HG03060 (cell line): Measurements from ENCODE around the gene RSAD1.

Source experiments
- ATAC-seq: cut with Tn5 transposase; IDR thresholded peaks from one replicate; pipeline ENCODE4 v1.9.1; 2021; ENCODE audit warnings: low read depth, moderate number of reproducible peaks; ENCODE audit not compliant: unreplicated experiment

The RSAD1 gene

DNA sequence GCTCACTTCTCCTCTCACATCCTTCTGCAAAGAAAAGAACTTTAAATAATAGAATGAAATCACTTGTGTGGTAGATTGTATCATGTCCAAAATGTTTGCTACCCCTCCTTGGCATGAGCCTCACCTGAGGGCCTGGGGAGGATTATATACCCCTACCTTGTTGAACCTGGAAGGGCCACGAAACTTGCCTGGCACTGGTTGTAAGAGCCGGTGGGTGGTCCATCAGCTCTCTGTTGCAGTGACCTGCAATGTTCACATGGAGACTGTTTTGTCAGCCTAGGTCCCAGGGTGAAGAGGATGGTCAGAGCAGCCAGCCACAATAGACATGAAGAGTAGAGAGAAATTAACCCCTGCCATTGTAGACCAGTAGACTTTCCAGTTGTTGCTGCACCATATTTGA lies 10.2 kb downstream of the RSAD1 start:
- ATAC-seq, result no peak

DNA sequence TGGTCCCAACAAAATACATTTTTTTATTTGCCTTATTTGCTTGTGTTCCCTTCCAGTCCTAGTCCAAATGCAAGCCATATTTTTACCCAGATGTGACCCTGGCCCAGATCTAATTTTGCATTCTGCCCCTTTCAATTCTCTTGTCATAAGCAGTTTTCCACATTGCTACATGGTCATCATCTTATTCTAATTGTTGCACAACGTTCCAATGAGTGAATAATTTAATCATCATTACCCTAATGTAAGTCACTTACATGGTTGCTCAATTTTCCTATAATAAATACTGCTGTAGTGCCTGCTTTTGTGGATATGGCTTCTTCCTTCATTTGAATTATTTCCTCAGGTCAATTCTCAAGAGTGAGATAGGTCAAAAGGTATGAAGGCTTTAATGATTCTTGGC lies 12.8 kb downstream of the RSAD1 start:
- no peak for ATAC-seq

DNA sequence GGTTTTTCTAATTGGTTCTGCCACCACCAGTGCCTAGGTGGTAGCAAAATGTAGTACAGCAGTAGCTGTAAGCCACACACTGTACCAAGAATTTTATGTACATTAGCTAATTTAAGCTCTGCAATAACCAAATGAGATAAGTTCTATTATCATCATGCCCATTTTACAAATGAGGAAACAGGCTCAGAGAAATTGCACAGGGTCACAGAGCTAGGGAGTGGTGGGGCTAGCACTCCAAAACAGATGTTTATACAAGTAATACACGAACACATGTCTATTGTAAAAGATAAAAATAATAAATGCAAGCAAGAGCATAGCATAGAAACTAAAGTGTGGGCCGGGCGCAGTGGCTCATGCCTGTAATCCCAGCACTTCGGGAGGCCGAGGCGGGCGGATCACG lies 13.6 kb downstream of the RSAD1 start:
- ATAC-seq, result no peak

DNA sequence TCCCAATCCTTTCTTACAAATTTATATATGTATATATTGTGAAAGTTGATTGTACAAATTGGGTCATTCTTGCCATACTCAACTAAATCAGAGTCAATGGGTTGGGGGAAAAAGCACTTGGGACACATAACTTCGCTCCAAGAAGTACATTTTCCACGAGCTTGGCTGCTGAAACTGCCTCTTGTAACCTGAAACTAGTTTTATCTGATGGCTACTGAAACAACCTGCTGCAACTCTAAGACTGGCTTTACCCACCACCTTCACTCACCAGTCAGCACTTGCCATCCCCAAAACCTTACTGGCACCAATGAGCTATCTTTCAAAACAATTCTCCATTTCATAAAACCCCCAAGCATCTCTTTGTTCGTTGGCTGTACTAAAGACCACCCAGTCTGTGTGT lies 15.1 kb downstream of the RSAD1 start:
- ATAC-seq, result no peak

DNA sequence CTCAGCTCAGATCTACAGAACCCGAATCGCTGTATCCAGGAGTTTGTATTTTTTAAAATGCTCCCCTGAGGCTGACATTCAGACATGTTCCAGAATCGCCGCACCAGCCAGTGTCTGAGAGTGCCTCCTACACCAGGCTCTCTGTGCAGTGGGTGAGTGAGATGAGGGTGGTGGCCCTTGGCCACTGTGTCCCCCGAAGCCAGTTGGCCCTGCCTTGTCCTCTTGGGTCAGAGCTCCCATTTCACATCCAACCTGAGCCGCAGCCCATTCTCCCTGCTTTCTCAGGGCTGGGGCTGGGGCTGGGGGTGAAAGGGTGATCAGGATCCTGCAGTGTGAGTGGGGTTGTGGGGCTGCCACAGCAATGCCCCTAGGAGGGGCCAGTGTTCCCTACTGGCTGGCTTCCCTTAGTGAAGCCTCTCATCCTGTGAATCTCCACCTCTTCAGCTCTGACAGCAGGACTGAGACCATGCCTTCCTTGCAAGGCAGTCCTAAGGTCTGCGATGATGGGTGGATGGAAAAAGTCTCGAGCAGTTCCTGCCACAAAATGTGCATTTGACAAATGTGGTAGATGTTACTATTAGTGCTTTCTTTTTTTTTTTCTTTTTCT lies 16.7 kb downstream of the RSAD1 start:
- ATAC-seq, result no peak

DNA sequence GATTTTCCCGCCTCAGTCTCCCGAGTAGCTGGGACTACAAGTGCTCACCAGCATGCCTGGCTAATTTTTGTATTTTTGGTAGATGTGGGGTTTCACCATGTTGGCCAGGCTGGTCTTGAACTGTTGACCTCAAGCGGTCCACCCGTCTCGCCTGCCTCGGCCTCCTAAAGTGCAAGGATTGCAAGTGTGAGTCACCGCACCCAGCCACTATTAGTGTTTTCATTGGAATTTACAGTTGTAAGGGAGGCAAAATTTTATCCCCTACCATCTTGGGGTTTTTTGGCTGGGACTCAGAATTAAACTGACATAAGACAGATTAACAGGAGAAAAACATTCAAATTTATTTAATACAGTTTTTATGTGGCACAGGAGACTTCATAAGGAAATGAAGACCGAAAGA lies 17.3 kb downstream of the RSAD1 start:
- ATAC-seq, result no peak

DNA sequence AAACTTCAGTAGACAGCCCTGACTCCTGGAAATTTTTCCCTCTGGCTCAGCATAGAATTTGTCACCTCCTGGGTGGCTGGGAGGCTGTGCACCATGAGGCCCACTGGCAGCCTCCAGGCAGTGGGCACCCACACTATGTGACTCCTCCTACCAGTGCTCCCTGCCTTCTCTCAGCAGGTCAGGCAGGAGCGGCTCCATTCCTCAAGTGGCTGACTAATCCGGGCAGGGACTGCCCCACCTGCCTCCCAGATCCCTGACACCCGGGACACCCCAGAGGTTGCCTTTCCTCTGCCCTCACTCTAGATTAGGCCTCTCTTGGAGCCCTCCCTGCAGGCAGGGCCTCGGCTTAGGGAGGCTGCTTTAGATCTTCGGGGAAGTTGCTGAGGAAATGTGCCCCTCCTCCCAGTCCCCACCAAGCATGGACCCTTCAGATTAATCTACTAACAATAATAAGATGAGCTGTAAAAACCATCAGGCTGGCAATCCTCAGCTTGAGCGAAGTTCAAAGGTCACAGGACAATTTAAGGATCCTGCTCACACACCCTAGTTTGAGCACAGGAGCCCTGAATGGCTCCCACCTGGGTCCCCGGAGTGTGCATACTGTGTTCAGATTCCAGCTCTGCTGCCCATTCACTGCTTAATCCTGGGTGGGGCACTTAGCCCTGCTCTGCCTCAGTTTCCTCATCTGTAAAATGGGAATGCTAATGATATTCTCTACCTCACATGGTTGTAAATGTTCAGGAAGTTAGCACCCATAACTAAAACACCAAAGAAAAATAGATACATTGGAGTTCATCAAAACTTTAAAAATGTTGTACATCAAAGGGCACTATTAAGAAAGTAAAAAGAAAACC lies 19.6 kb downstream of the RSAD1 start:
- ATAC-seq, result no peak

DNA sequence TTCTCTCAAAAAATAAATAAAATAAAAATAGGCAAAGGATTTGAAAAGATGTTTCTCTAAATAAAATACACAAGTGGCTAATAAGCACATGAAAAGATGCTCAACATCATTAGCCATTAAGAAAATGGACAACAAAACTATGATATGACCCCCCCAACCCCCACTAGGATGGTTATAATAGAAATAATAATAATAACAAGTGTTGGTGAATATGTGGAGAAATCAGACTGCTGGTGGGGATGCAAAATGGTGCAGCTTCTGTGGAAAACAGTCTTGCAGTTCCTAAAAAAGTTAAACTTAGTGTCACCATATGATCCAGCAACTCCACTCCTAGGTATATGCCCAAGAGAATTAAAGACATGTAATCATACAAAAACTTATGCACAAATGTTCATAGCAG lies 20.6 kb downstream of the RSAD1 start:
- ATAC-seq, result no peak

DNA sequence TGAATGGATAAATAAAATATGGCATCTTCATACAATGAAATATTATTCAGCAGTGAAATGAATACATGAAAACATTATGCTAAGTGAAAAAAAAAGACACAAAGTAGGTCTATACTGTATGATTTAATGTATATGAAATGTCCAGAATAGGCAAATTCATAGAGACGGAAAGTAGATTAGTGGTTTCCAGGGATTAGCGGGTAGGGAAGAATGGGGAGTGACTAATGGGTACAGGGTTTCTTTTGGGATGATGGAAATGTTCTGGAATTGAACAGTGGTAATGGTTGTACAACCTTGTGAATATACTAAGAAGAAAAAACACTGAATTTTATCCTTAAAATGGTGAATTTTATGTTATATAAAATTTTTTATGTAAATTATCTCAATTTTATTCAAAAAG lies 21.1 kb downstream of the RSAD1 start:
- no peak for ATAC-seq

DNA sequence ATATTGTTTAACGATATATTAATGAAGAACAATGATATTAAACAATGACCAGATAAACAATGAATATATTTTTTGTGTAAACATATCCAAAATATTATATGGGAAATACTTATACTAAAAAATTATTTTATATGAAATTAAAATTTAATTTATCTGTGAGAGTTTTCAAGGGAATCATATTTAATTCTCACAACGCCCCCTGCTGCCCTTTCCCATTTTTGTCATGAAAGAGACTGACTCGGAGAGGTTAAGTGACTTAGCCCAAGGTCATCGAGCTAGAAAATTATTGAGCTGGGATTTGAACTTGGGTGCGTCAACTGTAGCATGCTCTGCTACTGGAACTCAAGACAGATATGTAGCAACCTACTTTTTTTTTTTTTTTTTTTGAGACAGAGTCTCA lies 22.4 kb downstream of the RSAD1 start:
- no peak for ATAC-seq

DNA sequence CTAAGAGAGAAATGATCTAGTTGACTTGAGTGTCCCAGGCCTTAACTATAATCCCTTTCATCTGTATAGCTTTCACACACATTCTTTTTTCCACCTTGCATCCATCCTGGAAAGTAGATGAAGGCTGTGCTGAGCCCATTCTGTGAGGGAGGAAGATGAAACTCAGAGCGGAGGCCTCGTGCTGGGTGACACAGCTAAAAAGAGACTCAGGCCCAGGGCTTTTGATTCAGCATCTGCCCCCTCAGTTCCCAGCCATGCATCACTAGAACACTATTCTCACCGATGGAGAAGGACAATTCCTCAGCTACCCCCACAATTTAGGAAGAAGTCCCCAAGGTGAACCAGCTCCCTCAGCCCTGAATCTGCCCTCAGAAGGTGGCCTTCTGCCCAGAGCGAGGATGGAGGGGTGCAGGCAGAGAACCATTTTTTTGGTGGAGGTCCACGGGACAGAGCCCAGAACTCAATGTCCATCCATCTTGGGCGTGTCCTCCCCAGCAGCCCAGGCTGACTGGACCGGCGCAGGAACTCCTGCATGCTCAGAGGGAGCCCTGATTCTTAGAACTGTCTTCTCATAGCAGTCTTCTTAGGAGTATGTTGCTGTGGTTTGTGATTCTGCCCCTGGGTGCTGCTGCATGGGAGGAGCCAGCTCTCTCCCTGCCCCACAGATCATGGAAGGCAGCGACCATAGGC lies 23.8 kb downstream of the RSAD1 start:
- ATAC-seq, result no peak

DNA sequence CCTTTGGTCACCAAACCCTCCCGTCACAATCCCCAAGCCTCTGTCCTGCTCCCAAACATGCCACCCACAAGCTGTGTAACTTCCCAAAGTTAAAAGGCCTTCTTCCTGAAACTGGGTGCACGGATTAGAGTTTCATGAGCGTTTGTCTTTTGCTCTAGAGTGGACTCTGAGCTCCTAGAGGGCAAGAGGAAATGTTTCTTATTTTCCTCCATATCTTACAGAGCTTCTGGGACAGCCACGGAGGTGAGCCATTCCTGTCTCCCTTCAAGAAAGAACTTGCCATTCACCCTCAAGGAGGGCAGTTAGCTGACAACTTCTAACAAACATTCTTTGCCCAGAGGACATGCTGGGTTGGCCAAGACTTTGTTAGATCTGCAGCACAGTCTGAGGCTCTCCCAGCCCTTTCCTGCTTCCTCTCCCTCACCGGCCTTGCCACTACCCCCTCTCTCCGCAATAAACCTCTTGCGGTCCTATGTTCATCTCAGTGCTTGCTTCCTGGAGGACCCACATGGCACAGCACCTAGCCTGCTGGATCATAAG lies 27.0 kb downstream of the RSAD1 start:
- ATAC-seq, result no peak

DNA sequence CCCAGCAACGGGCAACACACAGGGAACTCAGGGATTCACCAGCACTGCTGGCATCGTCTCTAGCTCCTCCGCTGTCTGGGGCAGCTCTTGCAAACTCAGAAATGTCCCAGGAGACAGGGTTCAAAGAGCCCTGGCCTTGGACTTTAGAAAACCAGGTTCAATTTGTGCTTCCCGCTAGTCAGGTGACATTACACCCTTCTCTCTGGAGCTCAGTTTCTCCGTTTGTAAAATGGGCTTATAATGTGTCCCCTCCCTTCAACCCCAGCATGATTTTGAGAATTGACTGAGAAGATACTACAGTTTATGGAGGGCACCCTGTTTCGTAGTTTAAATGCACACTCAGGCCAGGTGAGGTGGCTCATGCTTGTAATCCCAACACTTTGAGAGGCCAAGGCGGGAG lies 27.6 kb downstream of the RSAD1 start:
- ATAC-seq, result no peak

DNA sequence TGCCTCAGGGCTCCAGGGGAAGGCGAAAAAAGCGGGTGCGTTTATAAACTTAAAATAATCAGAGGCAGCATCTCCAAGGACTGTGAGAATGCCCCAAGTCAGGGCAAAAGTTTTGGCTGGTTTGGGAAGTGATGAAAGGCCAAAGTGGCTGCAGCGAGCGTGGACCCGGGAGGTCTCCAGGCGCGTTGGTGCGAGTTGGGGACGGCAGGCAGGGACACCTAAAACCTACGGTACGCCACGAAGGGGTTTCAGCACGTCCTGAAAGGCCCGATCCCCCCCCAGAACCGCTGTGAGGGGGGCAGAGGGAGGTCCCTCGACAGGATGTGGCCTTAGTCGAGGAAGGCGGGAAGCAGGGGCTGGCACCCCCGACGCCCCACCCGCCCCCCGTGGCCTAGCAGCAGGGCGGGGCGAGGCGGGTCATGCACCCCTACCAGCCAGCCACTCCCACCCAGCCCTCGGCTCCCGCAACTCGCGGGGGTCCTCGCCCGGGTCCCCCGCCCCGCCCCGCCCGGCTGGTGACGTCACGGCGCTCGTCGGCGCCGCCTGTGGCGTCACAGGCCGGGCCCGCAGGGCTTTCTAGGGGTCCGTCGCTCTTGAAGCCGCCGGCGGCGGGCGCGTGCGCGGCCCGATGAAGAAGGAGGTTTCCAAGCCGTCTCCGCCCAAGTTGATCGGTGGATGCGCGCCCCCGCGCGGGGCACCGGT lies 29.4 kb downstream of the RSAD1 start, which contains the start of gene MYCBPAP:
TSS of gene MYCBPAP (plus strand) at position 569 of the 702 bp plus-strand sequence. CDS start 236 bp downstream, outside the sequence.
- no peak for ATAC-seq

DNA sequence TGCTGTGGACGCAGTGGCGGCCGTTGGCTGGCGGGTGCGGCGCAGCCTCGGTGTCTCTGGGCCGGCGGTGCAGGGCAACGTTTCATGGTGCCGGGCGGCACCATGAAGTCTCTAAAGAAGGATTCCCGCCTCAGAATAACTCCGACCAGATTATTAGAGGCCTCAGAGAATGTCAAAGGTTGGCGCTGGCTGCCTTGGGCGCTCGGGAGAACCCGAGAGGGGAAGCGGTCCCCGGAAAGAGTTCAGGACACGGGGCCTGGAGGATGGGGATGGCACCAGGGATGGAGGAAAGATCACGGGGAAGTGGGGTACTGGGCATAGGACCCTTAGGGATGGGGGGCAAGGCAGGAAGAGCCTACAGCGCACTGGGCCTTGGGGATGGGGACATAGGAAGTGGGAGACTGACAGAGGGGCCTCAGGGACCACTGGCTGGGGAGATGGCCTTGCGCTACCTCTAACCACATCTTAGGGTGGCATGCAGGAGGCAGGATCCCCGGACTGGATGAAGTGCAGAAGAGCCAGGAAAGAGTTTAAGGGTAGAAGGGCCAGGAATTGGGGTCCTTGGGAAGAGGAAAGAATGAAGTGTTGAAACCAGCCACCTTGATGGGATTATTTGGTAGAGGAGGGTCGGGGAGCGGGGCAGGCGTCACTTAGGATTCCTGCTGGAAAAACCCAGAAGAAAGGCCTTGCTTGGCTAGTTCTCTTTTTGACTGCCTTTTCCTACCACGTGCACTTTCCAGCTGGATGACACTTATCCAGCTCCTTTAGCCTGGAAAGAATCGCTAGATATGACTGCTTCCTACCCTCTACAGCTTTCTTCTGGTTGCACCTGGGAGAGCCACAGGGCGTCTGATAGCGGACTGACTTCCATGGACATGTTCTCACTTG lies 30.2 kb downstream of the RSAD1 start:
- ATAC-seq, result no peak

DNA sequence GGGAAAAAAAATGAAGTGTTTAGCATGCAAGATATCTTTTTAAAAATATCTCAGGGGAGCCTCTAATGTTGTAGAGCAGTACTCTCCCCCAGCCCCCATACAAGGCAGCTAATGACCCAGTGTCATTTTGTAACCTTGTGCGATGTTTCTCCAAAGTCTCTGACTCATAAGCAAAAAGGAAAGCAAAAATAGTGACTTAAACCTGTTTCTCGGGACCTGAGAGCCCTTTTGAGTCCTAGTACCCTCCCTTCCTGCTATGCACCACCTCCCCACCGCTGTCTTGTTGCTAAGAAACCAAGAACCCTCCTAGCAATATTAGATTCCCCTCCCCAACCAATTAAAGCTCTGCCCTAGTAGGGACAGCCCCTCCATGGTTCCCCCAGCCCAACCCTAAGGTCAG lies 32.4 kb downstream of the RSAD1 start:
- peak; percentile 68 for ATAC-seq

DNA sequence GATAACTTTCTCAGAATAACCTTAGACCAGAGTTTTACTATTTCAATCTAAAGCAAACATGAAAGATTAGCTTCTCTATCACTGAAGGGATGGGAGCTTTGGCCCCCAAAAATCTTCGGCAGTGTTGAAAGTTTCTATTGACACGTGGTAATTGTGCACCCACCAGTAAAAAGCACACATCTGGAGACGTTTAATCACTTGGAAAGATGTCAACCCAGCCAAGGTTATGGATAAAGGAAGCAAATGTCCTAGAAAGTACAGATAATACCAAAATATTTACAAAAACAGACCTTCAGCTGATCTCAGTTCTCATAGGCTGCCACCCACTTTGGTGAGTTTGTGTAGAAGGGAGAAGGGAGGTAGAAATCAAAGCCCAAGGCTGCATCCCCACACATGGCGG lies 34.8 kb downstream of the RSAD1 start:
- no peak for ATAC-seq

DNA sequence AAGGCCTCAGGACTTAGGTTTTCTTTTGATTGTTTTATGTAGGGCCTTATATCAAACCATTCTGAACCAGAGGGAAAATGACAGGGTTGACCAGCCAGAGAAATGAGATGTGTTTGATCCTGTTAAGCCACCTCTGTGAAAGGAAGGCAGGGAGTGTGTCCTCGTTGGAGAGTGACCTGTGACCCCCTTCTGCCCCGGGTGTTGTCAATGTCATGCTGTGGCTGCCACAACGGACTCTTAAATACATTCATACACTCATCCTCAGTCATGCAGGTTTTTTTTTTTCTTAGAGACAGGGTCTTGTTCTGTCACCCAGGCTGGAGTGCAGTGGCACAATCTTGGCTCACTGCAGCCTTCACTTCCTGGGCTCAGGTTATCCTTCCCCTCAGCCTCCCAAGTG lies 35.7 kb downstream of the RSAD1 start:
- no peak for ATAC-seq

DNA sequence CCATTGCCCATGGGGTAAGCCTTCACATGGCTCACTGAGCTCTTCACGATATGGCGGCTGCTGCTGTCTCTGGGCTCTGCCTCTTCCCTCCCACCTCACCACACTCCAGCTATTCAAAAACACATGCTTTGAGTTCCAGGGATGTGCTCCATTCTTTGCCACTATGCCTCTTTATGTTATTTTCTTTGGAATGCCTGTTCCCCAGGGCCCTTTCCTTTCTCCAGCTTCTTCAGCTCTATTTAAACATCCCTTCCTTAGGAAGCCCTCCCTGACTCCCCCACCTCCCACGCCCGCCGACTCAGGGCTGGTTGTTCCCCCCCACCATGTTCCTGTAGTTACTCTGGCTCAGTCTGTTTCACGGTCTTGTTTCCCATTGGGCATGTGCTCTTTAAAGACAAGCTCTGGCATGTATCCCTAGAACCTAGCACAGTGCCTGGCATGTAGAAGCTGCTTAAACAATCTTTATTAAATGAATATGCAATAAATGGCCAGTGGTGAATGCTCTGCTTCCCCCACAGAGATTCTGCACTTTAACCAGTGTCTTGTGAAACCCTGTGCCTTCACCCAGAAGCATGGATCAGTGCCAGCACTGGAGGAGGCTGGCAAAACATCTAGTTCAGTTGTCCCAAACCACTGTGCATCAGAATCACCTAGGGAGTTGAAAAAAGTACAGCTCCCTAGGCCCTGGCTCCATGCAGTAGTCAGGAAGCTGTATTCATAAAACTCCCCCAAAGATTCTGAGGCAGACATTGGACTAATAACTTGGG lies 36.5 kb downstream of the RSAD1 start:
- ATAC-seq, result no peak
